Measurements from ENCODE around the gene TIMM44.

Gene TIMM44

DNA sequence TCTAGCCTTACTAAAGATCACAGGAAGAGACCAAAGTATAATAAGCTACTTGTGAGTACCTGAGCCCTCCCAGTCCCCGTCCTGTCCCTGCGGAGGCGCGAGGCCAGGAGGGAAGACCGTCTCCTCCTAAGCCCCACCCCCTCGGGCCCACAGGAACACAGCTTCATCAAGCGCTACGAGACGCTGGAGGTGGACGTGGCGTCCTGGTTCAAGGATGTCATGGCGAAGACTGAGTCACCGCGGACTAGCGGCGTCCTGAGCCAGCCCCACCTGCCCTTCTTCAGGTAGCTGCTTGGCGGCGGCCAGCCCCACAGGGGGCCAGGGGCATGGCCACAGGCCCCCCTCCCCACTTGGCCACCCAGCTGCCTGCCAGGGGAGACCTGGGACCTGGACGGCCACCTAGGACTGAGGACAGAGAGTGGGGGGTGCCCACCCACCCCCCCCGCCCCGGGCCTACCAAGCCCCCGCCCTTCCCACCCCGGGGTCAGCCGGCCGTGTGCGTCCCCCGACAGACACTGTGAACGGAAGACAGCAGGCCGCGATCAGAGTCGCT lies 31.2 kb downstream of the TIMM44 start:
- DNase-seq, result no peak

DNA sequence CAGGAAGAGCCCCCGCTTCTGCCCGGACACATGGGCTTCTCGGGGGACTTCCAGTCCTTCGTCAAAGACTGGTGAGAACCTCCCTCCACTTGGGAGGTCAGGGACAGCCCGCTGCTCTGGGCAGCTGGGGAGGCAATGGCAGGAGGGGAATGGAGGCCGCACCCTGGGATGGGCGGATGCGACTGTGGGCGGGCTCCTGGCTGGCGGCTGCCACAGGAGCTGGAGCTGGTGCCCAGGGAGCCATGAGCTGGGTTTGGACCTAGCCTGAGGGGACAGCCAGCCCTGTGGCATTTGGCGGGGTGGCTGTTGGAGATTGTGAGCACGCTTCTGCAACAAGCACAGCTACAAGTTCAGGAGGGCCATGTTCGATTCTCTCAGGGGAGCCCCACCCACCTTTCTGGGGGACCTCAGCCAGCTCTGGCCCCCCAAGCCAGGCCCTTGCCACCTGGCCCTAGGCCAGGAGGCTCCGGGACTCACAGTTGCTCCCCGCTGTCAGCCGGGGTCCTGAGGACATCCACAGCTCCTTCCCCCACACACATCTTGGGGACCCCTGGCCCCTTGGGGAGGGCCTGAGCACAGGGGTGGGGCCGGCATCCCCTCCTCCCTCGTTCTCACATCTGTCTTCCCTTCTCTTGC lies 31.8 kb downstream of the TIMM44 start:
- DNase-seq, result no peak

DNA sequence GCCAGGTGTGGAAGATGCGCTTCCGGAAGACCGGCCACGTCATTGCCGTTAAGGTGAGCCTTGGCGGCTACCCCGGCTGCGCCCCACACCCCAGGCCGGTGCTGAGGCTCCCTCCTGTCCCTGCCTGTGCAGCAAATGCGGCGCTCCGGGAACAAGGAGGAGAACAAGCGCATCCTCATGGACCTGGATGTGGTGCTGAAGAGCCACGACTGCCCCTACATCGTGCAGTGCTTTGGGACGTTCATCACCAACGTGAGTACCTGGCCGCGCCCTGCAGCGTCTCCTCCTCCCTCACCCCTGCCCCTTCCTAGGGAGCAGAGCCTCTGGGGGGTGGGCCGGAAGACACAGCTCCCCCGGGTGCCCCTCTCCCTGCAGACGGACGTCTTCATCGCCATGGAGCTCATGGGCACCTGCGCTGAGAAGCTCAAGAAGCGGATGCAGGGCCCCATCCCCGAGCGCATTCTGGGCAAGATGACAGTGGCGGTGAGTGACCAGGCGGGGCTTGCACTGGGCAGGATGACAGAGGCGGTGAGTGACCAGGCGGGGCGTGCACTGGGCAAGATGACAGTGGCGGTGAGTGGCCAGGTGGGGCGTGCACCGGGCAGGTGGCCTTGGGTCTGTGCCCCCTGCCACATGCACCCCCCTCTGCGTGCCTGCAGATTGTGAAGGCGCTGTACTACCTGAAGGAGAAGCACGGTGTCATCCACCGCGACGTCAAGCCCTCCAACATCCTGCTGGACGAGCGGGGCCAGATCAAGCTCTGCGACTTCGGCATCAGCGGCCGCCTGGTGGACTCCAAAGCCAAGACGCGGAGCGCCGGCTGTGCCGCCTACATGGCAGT lies 32.9 kb downstream of the TIMM44 start:
- no peak for DNase-seq

DNA sequence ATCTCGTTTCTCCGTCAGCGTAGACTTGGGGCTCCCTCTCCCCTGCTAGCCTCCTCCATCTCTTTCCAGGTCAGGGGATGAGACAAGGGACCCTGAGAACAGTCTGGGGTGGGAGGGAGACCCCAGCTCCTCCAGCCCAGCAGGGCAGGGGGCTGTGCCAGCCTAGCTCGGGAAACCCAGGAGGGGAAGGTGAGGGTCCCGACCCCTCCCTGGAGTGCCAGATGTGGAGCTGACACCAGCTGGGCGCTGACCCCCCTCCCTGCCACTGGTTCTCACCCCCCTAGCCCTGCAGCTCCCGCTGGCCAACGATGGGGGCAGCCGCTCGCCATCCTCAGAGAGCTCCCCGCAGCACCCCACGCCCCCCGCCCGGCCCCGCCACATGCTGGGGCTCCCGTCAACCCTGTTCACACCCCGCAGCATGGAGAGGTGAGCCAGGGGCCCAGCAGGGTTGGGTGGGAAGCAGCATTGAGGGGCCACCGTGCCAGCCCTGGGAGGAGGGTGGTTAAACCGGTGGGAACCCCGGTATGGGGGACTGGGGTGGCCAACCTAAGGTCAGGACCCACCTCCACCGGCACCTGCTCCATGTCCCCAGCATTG lies 33.9 kb downstream of the TIMM44 start:
- DNase-seq, result no peak

DNA sequence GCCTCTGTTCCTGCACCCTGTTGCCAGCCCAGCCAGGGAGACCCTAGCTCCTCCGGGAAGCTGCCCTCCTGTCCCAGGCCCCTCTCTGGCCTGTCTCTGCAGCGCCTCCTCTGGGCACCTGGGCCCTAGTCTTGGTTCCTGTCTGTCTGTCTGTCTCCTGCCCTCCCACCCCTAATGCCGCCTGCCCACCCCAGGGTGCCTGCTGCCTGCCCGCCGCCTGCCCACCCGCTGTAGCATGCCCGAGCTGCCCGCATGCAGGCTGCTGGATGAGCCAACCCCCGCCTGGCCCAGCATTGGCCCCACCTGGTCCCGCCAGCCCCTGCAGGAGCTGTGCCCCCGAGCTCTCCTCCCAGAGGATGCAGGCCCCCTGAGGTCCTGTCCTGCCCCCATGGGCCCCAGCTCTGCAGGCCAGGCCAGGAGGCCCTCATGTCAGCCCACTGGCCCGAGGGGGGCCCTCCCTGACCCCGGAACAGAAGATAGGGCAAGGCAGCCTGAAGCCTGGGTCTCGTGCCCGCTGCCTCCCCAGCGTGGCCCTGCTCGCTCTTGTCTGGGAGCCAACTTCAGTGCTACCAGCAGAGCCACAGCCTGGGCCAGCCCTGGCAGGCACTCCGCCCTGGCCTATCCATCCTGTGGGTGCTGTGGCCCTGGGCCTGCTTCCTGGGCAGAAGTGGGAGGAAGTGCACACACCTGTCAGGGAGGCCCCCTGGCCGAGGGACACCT lies 34.6 kb downstream of the TIMM44 start:
- DNase-seq, result no peak

DNA sequence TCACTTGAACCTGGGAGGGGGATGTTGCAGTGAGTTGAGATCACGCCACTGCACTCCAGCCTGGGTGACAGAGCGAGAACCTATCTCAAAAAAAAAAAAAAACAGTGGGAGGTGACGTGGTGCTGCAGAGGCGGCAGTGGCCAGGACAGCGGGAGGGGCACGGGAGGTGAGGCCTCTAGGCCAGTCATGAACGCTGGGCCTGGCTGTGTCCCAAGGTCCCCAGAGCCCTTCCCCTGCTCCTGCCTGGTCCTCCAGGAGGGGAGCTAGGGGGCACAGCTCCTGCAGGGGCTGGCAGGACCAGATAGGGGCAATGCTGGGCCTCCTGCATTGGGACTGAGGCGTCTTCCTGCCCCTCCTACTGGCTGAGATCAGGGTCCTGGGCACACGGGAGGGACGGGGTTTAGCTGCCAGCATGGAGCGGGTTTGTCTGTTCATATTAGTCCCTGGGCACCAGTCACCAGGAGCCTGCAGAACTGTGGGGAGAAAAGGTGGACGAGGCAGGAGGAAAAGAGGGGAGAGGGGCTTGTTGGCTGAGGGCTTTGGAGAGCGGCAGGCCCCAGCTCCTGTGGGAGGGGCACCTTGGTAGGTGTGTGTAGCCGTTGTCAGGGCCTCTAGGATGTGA lies 35.3 kb downstream of the TIMM44 start:
- no peak for DNase-seq

DNA sequence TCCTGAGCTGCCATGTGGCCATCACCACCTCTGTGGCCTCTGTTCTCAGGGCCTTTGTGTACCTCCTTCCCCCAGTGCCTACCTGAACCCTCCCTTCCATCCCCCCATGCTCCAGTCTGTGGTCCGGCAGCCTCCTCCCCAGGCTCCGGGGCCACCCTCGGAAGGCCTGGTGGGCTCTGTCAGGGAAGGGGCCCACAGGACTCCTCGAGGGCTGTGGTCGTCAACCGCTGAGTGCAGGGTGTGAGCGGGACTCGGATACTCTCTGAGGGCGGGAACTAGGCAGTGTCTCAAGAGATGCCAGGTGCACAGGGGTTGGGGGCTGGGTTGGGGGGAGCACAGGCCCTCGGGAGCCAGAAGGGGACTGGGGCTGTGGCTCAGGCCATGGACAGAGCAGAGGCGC lies 35.9 kb downstream of the TIMM44 start:
- DNase-seq, result no peak

DNA sequence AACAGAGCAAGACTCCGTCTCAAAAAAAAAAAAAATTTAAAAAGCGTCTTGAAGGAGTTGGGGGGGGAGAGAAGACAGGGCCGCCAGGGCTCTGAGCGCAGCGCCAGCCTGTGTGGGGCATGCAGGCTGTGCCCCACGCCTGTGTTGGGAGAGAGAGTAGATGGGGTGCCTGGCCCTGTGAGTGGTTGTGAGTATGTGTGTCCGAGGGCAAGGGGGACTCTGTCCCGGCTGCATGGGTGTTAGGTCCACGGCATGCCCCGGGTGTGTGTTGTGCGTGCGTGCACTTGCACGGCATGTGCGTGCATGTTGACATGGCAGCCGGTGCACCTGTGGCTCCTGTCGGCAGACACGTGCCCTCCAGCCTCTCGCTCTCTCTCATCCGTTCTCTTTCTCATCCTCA lies 36.3 kb downstream of the TIMM44 start:
- no peak for DNase-seq

DNA sequence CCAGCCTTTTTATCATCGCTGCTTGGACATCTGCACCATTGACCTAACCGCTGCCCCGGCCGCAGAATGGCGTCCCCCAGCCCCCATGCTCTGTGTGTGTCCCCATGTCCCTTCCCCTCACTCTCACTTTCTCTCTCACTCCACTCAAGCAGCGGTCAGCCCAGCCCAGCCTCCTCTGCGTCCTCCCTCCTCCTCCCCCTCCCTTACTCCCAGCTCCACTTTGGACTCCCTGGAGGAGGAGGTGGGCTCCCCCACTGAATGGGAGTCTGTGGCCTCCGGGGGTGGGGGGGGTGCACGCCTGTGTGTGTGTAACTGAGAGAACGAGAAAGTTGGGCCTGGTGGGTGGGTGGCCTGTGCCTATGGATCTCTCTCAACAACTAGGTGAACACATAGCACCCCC lies 37.6 kb downstream of the TIMM44 start:
- DNase-seq, result no peak

DNA sequence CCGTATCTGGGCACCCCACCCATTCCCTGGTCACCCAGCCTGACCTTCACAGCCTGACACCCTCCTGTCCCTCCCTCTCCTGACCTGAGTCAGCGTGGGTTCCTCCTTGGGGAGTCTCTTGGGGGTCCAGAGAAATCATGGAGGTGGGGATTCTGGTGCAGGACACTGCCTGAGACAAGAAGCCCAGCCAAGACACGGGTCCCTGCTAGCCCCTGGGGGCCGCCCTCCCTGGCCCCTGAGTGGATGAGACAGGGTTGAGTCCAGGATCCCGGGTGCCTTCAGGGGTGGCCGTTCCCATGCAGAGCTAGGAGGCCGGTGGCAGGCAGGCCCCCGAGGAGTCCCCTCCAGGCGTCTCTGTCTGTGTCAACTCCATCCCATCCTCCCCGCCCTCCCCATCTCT lies 38.2 kb downstream of the TIMM44 start:
- no peak for DNase-seq

DNA sequence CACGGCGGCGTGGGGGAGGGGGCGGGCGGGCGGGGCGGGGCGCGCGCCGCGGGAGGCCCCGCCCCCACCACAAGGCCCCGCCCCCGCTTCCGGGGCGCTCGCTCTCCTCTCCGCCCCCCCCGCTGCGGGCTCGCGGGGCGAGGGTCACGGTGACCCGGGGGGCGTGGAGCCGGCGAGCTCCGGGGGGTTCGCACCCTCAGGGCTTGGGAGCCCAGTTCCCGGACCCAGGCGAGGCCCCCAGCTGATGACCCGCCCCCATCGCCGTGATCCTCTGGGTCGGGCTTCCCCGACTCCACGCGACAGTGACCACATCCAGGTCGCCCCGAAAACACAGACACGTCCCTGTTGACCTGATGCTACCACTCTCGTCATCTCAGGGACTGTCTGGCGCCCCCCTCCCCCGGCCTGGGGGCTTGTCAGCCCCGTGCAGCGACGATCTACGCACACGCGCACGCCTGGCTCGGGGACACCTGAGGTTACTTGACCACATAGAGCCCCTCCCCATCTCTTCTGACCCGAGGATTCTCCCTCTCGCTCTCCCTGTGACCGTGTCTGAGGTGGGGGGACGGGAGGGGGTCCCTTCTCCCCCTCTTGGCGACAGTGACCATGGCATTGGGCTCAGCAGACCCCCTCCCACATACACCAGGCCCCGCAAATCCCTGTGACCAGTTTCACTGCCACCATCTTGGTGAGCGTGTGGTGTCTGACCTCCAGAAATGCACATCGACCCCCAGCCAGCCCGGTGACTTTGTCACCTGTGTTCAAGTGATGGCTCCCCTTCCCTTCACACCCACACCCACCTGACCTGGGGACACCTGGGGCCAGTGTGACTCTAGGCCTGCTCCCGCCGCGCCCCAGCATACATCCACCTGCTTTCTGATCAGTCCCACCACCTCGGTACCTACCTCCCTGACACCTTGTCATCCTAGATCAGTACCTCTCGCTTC lies 39.1 kb downstream of the TIMM44 start:
- DNase-seq, result peak; percentile 63

DNA sequence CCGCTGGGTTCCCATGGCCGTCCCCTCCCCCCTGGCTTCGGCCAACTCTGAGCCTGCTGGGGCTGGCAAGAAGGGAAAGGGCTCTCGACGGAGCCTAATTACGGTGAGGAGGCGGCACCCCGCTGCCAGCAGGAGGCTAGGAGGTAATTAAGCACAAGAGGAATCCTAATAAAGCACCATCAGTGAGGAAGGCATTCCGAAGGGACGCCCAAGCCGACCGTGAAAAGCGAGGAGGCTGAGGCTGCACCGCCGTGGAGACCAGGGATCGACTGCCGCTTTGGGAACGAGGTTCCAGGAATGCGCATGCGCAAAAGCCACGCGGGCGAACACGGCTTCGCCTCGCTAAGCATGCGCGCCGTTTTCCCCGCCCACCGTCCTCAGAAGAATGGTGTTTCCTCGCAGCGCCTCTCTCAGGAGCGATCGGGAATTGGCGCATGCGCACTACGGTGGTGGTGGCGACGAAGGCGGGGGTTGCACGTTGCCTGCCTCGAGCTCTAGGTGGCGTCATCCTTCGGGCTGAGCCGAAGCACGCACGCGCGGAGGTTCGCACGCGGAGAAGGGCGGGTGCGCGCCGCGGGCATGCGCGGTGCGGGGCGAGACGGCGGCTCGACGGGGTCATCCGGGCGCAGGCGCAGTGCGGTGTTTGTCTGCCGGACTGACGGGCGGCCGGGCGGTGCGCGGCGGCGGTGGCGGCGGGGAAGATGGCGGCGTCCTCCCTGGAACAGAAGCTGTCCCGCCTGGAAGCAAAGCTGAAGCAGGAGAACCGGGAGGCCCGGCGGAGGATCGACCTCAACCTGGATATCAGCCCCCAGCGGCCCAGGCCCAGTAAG lies 40.0 kb downstream of the TIMM44 start, which contains the start of gene MAP2K7:
MAP2K7 (plus strand) TSS at position 634 of the 830 bp plus-strand sequence; CDS start at position 702, 68 bp downstream.
- peak; percentile 100 for DNase-seq

DNA sequence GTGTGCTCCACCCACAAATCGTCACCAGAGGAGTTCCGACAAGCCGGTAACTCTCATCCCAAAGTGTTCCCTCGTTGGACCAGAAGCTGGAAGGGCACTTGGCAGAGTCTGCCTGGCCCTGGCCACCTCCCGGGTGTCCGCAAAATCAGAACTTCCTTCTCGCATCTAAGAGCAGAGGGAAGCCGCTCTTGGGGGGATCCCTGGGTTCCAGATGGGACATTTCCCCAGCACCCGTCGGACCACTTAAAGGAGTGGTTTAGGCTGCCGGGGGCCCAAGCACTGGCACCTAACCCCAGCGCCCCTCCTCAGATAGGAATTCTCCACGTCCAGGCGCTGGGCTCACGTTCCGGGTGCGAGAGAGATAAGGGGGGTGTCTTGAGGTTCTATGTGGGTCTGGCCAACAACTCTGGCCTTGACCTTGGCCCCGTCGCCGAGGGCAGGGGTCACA lies 40.6 kb downstream of the TIMM44 start:
- DNase-seq, result no peak

DNA sequence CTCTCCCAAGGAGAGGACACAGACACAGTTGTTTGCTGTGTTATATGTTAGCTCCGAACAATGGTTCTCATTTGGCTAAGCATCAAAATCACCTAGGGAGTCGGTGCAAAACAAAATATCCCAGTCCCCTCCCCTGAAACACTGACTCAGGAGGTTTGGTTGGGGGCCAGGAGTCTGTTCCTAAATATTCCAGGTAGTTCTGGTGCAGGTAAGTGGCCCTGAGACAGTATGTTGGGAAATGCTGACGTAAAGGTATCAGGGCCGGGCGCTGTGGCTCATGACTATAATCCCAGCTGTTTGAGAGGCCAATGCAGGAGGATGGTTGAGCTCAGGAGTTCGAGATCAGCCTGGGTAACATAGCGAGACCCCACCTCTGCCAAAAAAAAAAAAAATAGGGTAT lies 42.1 kb downstream of the TIMM44 start:
- DNase-seq, result no peak

DNA sequence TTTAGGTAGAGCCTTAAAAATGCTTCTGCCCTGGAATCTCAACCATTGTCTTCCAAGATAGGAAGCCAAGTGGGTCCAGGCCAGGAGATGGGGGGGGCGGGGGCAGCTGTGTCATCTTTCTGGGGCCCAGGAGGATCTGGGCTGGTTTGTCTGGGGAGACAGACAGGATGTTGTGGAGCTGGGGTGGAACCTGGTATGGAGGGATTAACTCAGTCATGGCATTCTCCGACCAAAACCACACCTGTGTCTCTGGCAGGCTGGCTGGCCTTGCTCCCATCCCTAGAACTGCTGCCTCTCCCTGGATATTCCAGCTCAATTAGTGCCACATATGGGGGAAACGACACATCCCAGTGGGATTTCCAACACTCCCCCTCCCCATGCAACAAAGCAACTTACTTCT lies 42.5 kb downstream of the TIMM44 start:
- no peak for DNase-seq

DNA sequence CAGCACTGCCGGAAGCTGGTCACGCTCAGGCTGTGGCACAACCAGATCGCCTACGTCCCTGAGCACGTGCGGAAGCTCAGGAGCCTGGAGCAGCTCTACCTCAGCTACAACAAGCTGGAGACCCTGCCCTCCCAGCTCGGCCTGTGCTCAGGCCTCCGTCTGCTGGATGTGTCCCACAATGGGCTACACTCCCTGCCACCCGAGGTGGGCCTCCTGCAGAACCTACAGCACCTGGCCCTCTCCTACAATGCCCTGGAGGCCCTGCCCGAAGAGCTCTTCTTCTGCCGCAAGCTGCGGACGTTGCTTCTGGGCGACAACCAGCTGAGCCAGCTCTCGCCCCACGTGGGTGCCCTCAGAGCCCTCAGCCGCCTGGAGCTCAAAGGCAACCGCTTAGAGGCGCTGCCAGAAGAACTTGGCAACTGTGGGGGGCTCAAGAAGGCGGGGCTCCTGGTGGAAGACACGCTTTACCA lies 43.0 kb downstream of the TIMM44 start:
- no peak for DNase-seq

DNA sequence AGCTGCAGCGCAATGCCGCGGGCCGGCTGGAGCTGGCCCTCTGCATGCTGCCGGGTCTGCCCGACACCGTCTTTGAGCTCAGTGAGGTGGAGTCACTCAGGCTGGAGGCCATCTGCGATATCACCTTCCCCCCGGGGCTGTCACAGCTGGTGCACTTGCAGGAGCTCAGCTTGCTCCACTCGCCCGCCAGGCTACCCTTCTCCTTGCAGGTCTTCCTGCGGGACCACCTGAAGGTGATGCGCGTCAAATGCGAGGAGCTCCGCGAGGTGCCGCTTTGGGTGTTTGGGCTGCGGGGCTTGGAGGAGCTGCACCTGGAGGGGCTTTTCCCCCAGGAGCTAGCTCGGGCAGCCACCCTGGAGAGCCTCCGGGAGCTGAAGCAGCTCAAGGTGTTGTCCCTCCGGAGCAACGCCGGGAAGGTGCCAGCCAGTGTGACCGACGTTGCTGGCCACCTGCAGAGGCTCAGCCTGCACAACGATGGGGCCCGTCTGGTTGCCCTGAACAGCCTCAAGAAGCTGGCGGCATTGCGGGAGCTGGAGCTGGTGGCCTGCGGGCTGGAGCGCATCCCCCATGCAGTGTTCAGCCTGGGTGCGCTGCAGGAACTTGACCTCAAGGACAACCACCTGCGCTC lies 43.6 kb downstream of the TIMM44 start:
- DNase-seq, result no peak

DNA sequence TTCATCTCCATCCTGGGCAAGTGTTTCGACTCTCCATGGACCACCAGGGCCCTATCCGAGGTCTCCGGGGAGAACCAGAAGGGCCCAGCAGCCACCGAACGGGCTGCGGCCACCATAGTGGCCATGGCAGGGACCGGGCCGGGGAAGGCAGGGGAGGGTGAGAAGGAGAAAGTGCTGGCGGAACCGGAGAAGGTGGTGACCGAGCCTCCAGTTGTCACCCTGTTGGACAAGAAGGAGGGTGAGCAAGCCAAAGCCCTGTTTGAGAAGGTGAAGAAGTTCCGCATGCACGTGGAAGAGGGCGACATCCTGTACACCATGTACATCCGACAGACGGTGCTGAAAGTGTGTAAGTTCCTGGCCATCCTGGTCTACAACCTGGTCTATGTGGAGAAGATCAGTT lies 44.5 kb downstream of the TIMM44 start:
- no peak for DNase-seq

DNA sequence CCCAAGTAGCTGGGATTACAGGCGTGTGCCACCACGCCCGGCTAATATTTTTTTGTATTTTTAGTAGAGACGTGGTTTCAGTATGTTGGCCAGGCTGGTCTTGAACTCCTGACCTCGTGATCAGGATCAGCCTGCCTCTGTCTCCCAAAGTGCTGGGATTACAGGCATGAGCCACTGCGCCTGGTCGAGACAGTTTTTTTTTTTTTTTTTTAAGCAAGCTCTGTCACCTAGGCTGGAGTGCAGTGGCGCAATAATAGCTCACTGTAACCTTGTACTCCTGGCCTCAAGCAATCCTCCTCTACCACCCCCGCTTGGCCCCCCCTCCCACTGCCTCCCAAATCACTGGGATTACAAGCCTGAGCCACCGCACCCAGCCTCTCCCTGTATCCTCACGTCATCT lies 46.2 kb downstream of the TIMM44 start:
- DNase-seq, result no peak

DNA sequence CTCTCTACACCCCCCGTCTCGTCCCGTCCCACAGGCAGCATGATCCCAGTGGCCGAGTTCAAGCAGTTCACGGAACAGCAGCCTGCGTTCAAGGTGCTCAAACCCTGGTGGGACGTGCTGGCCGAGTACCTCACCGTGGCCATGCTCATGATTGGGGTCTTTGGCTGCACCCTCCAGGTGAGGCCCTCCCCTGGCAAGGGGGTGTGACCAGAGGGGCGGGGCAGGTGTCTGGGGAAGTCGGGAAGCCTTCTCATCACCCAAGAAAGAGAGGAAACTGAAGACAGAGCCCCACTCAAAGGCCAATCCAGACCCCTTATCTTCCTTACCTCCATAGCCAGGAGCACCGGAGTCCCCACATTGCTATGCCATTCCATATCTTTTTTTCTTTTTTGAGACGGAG lies 47.9 kb downstream of the TIMM44 start:
- no peak for DNase-seq

Data from CD4-positive, alpha-beta T cell treated with Interleukin-6 for 4 hours (primary cell).